HEK293 (cell line): ENCODE results near the gene RNF224.

Experiments used
- CTCF ChIA-PET: fragments of 350-600 bp; formaldehyde crosslinking; extraction: SDS; loops from one replicate; lab custom pipeline; 2021; ENCODE audit warnings: antibody characterized with exemption; lab: Yijun Ruan, JAX
- POLR2A ChIA-PET: fragments of 300-600 bp; formaldehyde crosslinking; extraction: SDS; loops from one replicate; lab custom pipeline; 2020; ENCODE audit warnings: antibody characterized with exemption, inconsistent platforms; lab: Yijun Ruan, JAX
- H3K27ac ChIP-seq: fragments of 200-500 bp; sonication (Bioruptor generic); 2 replicates; pipeline ENCODE4 v1.5.1; 2014; ENCODE audit warnings: low read depth, low read length, control low read depth, inconsistent platforms; ENCODE audit errors: extremely low read depth
- H3K36me3 ChIP-seq, 2 experiments: fragments of 200-500 bp in 1 of 2; sonication (Bioruptor generic) in 1 of 2; 1 replicate in 1 of 2; 2 replicates in 1 of 2; pipeline ENCODE4 v1.5.1; 2014 to 2017; ENCODE audit warnings: inconsistent platforms in 2 of 2, low read length in 2 of 2; ENCODE audit not compliant: control insufficient read depth in 2 of 2, insufficient read depth in 1 of 2
- H3K4me1 ChIP-seq: fragments of 200-500 bp; sonication (Bioruptor generic); 2 replicates; pipeline ENCODE4 v1.5.1; 2014; ENCODE audit warnings: mild to moderate bottlenecking, low read length, inconsistent platforms; ENCODE audit not compliant: control insufficient read depth, insufficient read depth
- H3K4me3 ChIP-seq: 2 replicates; pipeline ENCODE4 v1.5.1; 2011; ENCODE audit warnings: low read depth, mild to moderate bottlenecking, control low read depth, low read length, moderate library complexity
- H3K9me3 ChIP-seq: fragments of 200-500 bp; sonication (Bioruptor generic); 2 replicates; pipeline ENCODE4 v1.5.1; 2014; ENCODE audit warnings: low read depth, low read length, inconsistent platforms; ENCODE audit not compliant: control insufficient read depth, insufficient read depth
- BCL11A ChIP-seq: fragments of 450-650 bp; formaldehyde crosslinking; IDR thresholded peaks from 2 replicates; pipeline ENCODE4 v1.5.1; 2016; ENCODE audit warnings: low read depth, missing biosample characterization, missing genetic modification characterization
- GLIS1 ChIP-seq: fragments of 450-650 bp; formaldehyde crosslinking; IDR thresholded peaks from 2 replicates; pipeline ENCODE4 v1.5.1; 2016; ENCODE audit warnings: missing biosample characterization, missing genetic modification characterization
- HIC1 ChIP-seq: fragments of 450-650 bp; formaldehyde crosslinking; IDR thresholded peaks from 2 replicates; pipeline ENCODE4 v1.5.1; 2016; ENCODE audit warnings: missing biosample characterization, missing genetic modification characterization
- INSM2 ChIP-seq: fragments of 450-650 bp; formaldehyde crosslinking; IDR thresholded peaks from 2 replicates; pipeline ENCODE4 v1.5.1; 2016; ENCODE audit warnings: missing biosample characterization, missing genetic modification characterization
- KLF1 ChIP-seq: fragments of 450-650 bp; formaldehyde crosslinking; IDR thresholded peaks from 2 replicates; pipeline ENCODE4 v1.5.1; 2016; ENCODE audit warnings: missing biosample characterization, missing genetic modification characterization
- KLF8 ChIP-seq: fragments of 450-650 bp; formaldehyde crosslinking; IDR thresholded peaks from 2 replicates; pipeline ENCODE4 v1.5.1; 2016; ENCODE audit warnings: missing biosample characterization, missing genetic modification characterization
- MZF1 ChIP-seq: fragments of 450-650 bp; formaldehyde crosslinking; IDR thresholded peaks from 2 replicates; pipeline ENCODE4 v1.5.1; 2017; ENCODE audit warnings: missing biosample characterization, missing genetic modification characterization, borderline replicate concordance
- SETDB1 ChIP-seq: IDR thresholded peaks from one replicate; pipeline ENCODE4 v1.6.1; 2017; ENCODE audit warnings: mild to moderate bottlenecking, low read length, moderate library complexity, mixed read lengths; ENCODE audit not compliant: insufficient read length
- SP7 ChIP-seq: fragments of 450-650 bp; formaldehyde crosslinking; IDR thresholded peaks from 2 replicates; pipeline ENCODE4 v1.5.1; 2016; ENCODE audit warnings: missing biosample characterization, missing genetic modification characterization
- WT1 ChIP-seq: fragments of 450-650 bp; formaldehyde crosslinking; IDR thresholded peaks from 2 replicates; pipeline ENCODE4 v1.5.1; 2016; ENCODE audit warnings: missing biosample characterization, missing genetic modification characterization
- YY1 ChIP-seq: fragments of 450-650 bp; formaldehyde crosslinking; IDR thresholded peaks from 2 replicates; pipeline ENCODE4 v1.5.1; 2018; ENCODE audit warnings: missing biosample characterization, missing genetic modification characterization
- ZNF175 ChIP-seq: fragments of 450-650 bp; formaldehyde crosslinking; IDR thresholded peaks from 2 replicates; pipeline ENCODE4 v1.5.1; 2016; ENCODE audit warnings: missing biosample characterization, missing genetic modification characterization
- ZNF221 ChIP-seq: fragments of 450-650 bp; formaldehyde crosslinking; IDR thresholded peaks from 2 replicates; pipeline ENCODE4 v1.5.1; 2017; ENCODE audit warnings: missing biosample characterization, missing genetic modification characterization, borderline replicate concordance
- ZNF335 ChIP-seq: fragments of 450-650 bp; formaldehyde crosslinking; conservative IDR thresholded peaks from 2 replicates; pipeline ENCODE4 v1.5.1; 2016; ENCODE audit warnings: missing biosample characterization, missing genetic modification characterization
- ZNF426 ChIP-seq: fragments of 450-650 bp; formaldehyde crosslinking; IDR thresholded peaks from 2 replicates; pipeline ENCODE4 v1.5.1; 2017; ENCODE audit warnings: missing biosample characterization, missing genetic modification characterization, mild to moderate bottlenecking, inconsistent platforms, moderate library complexity
- ZNF449 ChIP-seq: fragments of 450-650 bp; formaldehyde crosslinking; IDR thresholded peaks from 2 replicates; pipeline ENCODE4 v1.5.1; 2017; ENCODE audit warnings: missing biosample characterization, mild to moderate bottlenecking, missing genetic modification characterization, moderate library complexity
- ZNF544 ChIP-seq: fragments of 450-650 bp; formaldehyde crosslinking; IDR thresholded peaks from 2 replicates; pipeline ENCODE4 v1.5.0; 2017; ENCODE audit warnings: missing biosample characterization, missing genetic modification characterization
- ZNF580 ChIP-seq: fragments of 450-650 bp; formaldehyde crosslinking; IDR thresholded peaks from 2 replicates; pipeline ENCODE4 v1.5.1; 2016; ENCODE audit warnings: missing biosample characterization, missing genetic modification characterization
- ZNF792 ChIP-seq: fragments of 450-650 bp; formaldehyde crosslinking; IDR thresholded peaks from 2 replicates; pipeline ENCODE4 v1.5.1; 2016; ENCODE audit warnings: missing biosample characterization, missing genetic modification characterization
- TF ChIP-seq, protein P1 (sequence below): fragments of 450-650 bp; formaldehyde crosslinking; IDR thresholded peaks from 2 replicates; pipeline ENCODE4 v1.5.1; 2016; ENCODE audit warnings: missing biosample characterization, missing genetic modification characterization
- TF ChIP-seq, protein P2 (sequence below): fragments of 450-650 bp; IDR thresholded peaks from 2 replicates; pipeline ENCODE4 v1.5.1; 2018; ENCODE audit warnings: missing biosample characterization, missing genetic modification characterization
- TF ChIP-seq, protein P3 (sequence below): fragments of 450-650 bp; formaldehyde crosslinking; IDR thresholded peaks from 2 replicates; pipeline ENCODE4 v1.5.1; 2017; ENCODE audit warnings: missing biosample characterization, missing genetic modification characterization

The RNF224 gene

GRCh38 chr9:137226338-137227053 lies 806 bp upstream of the RNF224 start:
- Histone ChIP-seq H3K4me1 (peaks cover 4% of the 10 kb centered on the region), H3K4me3 (no peak overlapping the region), H3K9me3 (no peaks in the 10 kb centered on the region), H3K27ac (no peak overlapping the region), H3K36me3 (no peaks in the 10 kb centered on the region)
- ChIA-PET POLR2A (interaction anchor here (0.5 to 17.2 kb wide), 9 partner anchors 15 to 193 kb away, joined by 3 to 304 read pairs (median 5); partner anchors contain the start of genes ANAPC2, NDOR1, NPDC1 and SAPCD2), CTCF (interaction anchor here (0.6 to 6.7 kb wide), 25 partner anchors 8 to 439 kb away, joined by 3 to 69 read pairs (median 6); partner anchors contain the start of genes ABCA2, ANAPC2, C8G and MAN1B1)
- TF ChIP-seq, protein P1, sequence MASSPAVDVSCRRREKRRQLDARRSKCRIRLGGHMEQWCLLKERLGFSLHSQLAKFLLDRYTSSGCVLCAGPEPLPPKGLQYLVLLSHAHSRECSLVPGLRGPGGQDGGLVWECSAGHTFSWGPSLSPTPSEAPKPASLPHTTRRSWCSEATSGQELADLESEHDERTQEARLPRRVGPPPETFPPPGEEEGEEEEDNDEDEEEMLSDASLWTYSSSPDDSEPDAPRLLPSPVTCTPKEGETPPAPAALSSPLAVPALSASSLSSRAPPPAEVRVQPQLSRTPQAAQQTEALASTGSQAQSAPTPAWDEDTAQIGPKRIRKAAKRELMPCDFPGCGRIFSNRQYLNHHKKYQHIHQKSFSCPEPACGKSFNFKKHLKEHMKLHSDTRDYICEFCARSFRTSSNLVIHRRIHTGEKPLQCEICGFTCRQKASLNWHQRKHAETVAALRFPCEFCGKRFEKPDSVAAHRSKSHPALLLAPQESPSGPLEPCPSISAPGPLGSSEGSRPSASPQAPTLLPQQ (tag by site-specific recombination) = no peak
- no peak for TF ChIP-seq ZNF449 (tag by site-specific recombination)
- TF ChIP-seq ZNF544 (tag by site-specific recombination) = no peak
- TF ChIP-seq SETDB1 = no peak
- TF ChIP-seq, protein P2, sequence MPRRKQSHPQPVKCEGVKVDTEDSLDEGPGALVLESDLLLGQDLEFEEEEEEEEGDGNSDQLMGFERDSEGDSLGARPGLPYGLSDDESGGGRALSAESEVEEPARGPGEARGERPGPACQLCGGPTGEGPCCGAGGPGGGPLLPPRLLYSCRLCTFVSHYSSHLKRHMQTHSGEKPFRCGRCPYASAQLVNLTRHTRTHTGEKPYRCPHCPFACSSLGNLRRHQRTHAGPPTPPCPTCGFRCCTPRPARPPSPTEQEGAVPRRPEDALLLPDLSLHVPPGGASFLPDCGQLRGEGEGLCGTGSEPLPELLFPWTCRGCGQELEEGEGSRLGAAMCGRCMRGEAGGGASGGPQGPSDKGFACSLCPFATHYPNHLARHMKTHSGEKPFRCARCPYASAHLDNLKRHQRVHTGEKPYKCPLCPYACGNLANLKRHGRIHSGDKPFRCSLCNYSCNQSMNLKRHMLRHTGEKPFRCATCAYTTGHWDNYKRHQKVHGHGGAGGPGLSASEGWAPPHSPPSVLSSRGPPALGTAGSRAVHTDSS (tag by site-specific recombination) = no peak
- no peak for TF ChIP-seq GLIS1 (tag by site-specific recombination)
- TF ChIP-seq KLF8 = no peak
- no peak for TF ChIP-seq ZNF175 (tag by site-specific recombination)
- TF ChIP-seq BCL11A (tag by site-specific recombination) = no peak
- no peak for TF ChIP-seq MZF1 (tag by site-specific recombination)
- no peak for TF ChIP-seq ZNF221

GRCh38 chr9:137227853-137228505 lies 677 bp downstream of the RNF224 start:
- Histone ChIP-seq H3K27ac (no peak overlapping the region), H3K4me1 (peaks cover under 1% of the 10 kb centered on the region), H3K4me3 (no peak overlapping the region), H3K9me3 (no peaks in the 10 kb centered on the region), H3K36me3 (no peaks in the 10 kb centered on the region)
- CTCF ChIA-PET = interaction anchor here (0.6 to 6.7 kb wide), 25 partner anchors 9 to 440 kb away, joined by 3 to 69 read pairs (median 6); partner anchors contain the start of genes ABCA2, ANAPC2, LRRC26 and MAN1B1
- POLR2A ChIA-PET = interaction anchor here (0.6 to 17.2 kb wide), 9 partner anchors 13 to 182 kb away, joined by 3 to 304 read pairs (median 5); partner anchors contain the start of genes ANAPC2, NDOR1, NPDC1 and SAPCD2
- TF ChIP-seq WT1 (0 out of 2 replicates have a peak, but pooled peaks have one; percentile 1), INSM2 (tag by site-specific recombination) (no peak), KLF1 (tag by site-specific recombination) (peak; percentile 68), YY1 (tag by site-specific recombination) (no peak), ZNF335 (0 out of 2 replicates have a peak, but pooled peaks have one; percentile 16), SP7 (no peak), HIC1 (peak; percentile 51), ZNF792 (tag by site-specific recombination) (no peak), ZNF426 (tag by site-specific recombination) (no peak), ZNF580 (tag by site-specific recombination) (no peak)
- TF ChIP-seq, protein P3, sequence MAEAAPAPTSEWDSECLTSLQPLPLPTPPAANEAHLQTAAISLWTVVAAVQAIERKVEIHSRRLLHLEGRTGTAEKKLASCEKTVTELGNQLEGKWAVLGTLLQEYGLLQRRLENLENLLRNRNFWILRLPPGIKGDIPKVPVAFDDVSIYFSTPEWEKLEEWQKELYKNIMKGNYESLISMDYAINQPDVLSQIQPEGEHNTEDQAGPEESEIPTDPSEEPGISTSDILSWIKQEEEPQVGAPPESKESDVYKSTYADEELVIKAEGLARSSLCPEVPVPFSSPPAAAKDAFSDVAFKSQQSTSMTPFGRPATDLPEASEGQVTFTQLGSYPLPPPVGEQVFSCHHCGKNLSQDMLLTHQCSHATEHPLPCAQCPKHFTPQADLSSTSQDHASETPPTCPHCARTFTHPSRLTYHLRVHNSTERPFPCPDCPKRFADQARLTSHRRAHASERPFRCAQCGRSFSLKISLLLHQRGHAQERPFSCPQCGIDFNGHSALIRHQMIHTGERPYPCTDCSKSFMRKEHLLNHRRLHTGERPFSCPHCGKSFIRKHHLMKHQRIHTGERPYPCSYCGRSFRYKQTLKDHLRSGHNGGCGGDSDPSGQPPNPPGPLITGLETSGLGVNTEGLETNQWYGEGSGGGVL (tag by site-specific recombination) = no peak; the same call in 1 of the 2 replicates
